ENCODE results near the gene PRICKLE4. TPM values are rescaled to one million over a fixed set of nuclear protein-coding genes. Genes with fewer than 3 reads are reported as not detected.

Gene PRICKLE4
- total and polyA plus RNA-seq, 2 experiments from 2014 or later = 0.48 to 0.66 TPM

- no peaks in the 10 kb centered on the region for H4K20me1 ChIP-seq (replicated peaks; ENCODE audit: insufficient read depth)
- no peaks in the 10 kb centered on the region for H3K4me1 Mint-ChIP-seq
- DNase-seq (ENCODE audit: low spot score) (no peak), ATAC-seq (no peak)
- H3K27ac Mint-ChIP-seq = no peak within 1 kb of the TSS
- H3K9me2 ChIP-seq (ENCODE audit: insufficient read depth) = no peaks in the 10 kb centered on the region
- peaks cover 7% of the 10 kb centered on the region for H3K27me3 Mint-ChIP-seq (ENCODE audit: insufficient read depth, low read depth, poor library complexity)
- no peaks in the 10 kb centered on the region for H3K79me2 ChIP-seq (replicated peaks; ENCODE audit: insufficient read depth)
- no peak within 1 kb of the TSS for H3K4me3 ChIP-seq
- H3K4me2 ChIP-seq = no peak within 1 kb of the TSS
- H3K36me3 Mint-ChIP-seq (ENCODE audit: low read depth) = no peaks in the 10 kb centered on the region
- no peaks in the 10 kb centered on the region for H3K9me3 Mint-ChIP-seq
- no peaks in the 10 kb centered on the region for H3K27me3 ChIP-seq (ENCODE audit: insufficient read depth)
- no peak within 1 kb of the TSS for H3K4me3 Mint-ChIP-seq
- no peaks in the 10 kb centered on the region for H3K36me3 ChIP-seq (ENCODE audit: insufficient read depth)
- H3K4me1 ChIP-seq (ENCODE audit: insufficient read depth) = no peaks in the 10 kb centered on the region
- H2AFZ ChIP-seq = no peak within 1 kb of the TSS; the same call in 1 of the 2 replicates
- no peaks in the 10 kb centered on the region for H3F3A ChIP-seq (replicated peaks; ENCODE audit: low read depth)
- TF ChIP-seq JUNB (IDR thresholded peaks at IDR 0.05; ENCODE audit: unreplicated experiment) (no peak), STAT1 (IDR thresholded peaks at IDR 0.05; ENCODE audit: unreplicated experiment) (no peak), CTCF (conservative IDR thresholded peaks at IDR 0.05; ENCODE audit: low read depth in 2 of 2) (no peak), EZH2phosphoT487 (IDR thresholded peaks at IDR 0.05; ENCODE audit: unreplicated experiment) (no peak), CREB1 (CRISPR knock-in tag; IDR thresholded peaks at IDR 0.05; ENCODE audit: low read depth) (no peak), REST (IDR thresholded peaks at IDR 0.05; ENCODE audit: unreplicated experiment) (no peak), NANOG (IDR thresholded peaks at IDR 0.05; ENCODE audit: borderline replicate concordance) (no peak), ZNF462 (CRISPR knock-in tag; IDR thresholded peaks at IDR 0.05) (no peak), ETS1 (IDR thresholded peaks at IDR 0.05) (no peak), POLR2AphosphoS5 (IDR thresholded peaks at IDR 0.05; ENCODE audit: low read depth) (no peak), ZNF331 (CRISPR knock-in tag; IDR thresholded peaks at IDR 0.05; ENCODE audit: low read depth) (no peak), EZH2 (IDR thresholded peaks at IDR 0.05; ENCODE audit: low read depth, unreplicated experiment) (no peak), ZNF114 (CRISPR knock-in tag; IDR thresholded peaks at IDR 0.05) (no peak)
- no peak within 1 kb of the TSS for H3K27ac ChIP-seq (ENCODE audit: low read depth)
Observed at GRCh38 chr6:41747256-41748101, 33.1 kb upstream of the PRICKLE4 start, which contains the start of gene PGC. PGC (minus strand) TSS chr6:41747397; CDS start chr6:41747334, 63 bp downstream.

All from GM23338 (cell line).